Body of pancreas (tissue), 4 donors: ENCODE results near the gene SCMH1. TPM values are rescaled to one million over a fixed set of nuclear protein-coding genes. Genes with fewer than 3 reads are reported as not detected.

Source experiments
- ATAC-seq: fragments of 150-250 bp; one replicate; pipeline ENCODE4 v1.9.1; 2016
- DNase-seq, 4 donors: peaks; one replicate each; pipeline ENCODE4 v3.0.0-alpha.2; 2019
- H3K27ac ChIP-seq, 4 donors: fragments of 200-600 bp; sonication (generic); 1 replicate in 3 of 4; 2 replicates in 1 of 4; pipeline versions ENCODE4 v1.5.1 to v1.6.1; 2016 to 2019; ENCODE audit warnings: mild to moderate bottlenecking in 1 of 4, mixed read lengths in 1 of 4, moderate library complexity in 1 of 4
- H3K27me3 ChIP-seq, 2 donors: fragments of 200-600 bp; sonication (generic); one replicate each; pipeline ENCODE4 v1.6.0; 2016; ENCODE audit warnings: mild to moderate bottlenecking in 1 of 2
- H3K36me3 ChIP-seq, 2 donors: fragments of 200-600 bp; sonication (generic); replicated peaks in 1 of 2; 2 replicates each; pipeline ENCODE4 v1.5.1; 2016; ENCODE audit warnings: low read depth in 2 of 2; ENCODE audit not compliant: insufficient read depth in 1 of 2
- H3K4me1 ChIP-seq: fragments of 200-600 bp; sonication (generic); one replicate; pipeline ENCODE4 v1.6.0; 2016
- H3K4me3 ChIP-seq, 2 donors: fragments of 200-600 bp; sonication (generic); 1 replicate in 1 of 2; 2 replicates in 1 of 2; pipeline ENCODE4 v1.5.1; 2016 to 2019
- H3K9me3 ChIP-seq, 3 donors: fragments of 200-600 bp; sonication (generic); 1 replicate in 2 of 3; 2 replicates in 1 of 3; pipeline ENCODE4 v1.5.1; 2016
- POLR2A ChIP-seq, 3 donors: fragments of 450-650 bp; IDR thresholded peaks; one replicate each; pipeline ENCODE4 v1.6.1; 2016; ENCODE audit warnings: antibody characterized with exemption in 3 of 3, mild to moderate bottlenecking in 2 of 3
- WGBS, 2 donors: methylation state at CpG; one replicate each; pipeline ENCODE4 v1.1.5; 2017; 5-methylcytosine and 5-hydroxymethylcytosine counted together
- intact Hi-C: fragments of 100-400 bp; cut with DNase I; formaldehyde crosslinking; loops from one replicate; pipeline ENCODE4 v1.15.1; 2023
- total RNA-seq, 2 donors: library from RNA; depleted of rRNA; stranded (reverse); fragments of >200 nt; gene quantifications; one replicate each; pipeline ENCODE4 v1.1.0, GENCODE V29; 2016
- TF ChIP-seq, protein P1 (sequence below), 7 experiments: fragments of 450-650 bp in 4 of 7; fragments of 200-600 bp in 3 of 7; sonication (generic) in 3 of 7; IDR thresholded peaks; one replicate each; pipeline ENCODE4 v1.5.1; 2016 to 2019; ENCODE audit warnings: antibody characterized with exemption in 7 of 7

The SCMH1 gene
- total RNA-seq, 2 donors from 2014 or later: 25.4 to 33.3 TPM

DNA sequence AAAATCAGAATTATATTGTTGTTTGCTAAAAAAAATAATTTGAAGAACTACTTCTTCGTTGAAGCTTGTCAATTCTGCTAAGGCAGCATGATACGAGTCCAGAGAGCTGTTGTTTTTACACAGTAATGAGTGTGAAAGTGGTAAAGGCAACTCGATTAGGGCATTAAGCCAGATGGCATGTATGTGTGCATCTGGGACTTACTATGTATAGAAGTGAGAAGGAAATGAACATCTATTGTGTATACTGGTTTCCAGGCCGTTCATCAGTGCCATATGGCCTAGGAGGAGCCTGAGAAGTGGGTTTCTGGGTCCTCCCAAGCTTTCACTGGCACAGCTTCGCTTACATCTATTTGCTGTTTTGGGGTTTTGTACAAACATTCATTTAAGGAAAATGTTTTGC lies 256.9 kb downstream of the SCMH1 start:
- no peak for TF ChIP-seq POLR2A (IDR thresholded peaks at IDR 0.05)
- TF ChIP-seq, protein P1, sequence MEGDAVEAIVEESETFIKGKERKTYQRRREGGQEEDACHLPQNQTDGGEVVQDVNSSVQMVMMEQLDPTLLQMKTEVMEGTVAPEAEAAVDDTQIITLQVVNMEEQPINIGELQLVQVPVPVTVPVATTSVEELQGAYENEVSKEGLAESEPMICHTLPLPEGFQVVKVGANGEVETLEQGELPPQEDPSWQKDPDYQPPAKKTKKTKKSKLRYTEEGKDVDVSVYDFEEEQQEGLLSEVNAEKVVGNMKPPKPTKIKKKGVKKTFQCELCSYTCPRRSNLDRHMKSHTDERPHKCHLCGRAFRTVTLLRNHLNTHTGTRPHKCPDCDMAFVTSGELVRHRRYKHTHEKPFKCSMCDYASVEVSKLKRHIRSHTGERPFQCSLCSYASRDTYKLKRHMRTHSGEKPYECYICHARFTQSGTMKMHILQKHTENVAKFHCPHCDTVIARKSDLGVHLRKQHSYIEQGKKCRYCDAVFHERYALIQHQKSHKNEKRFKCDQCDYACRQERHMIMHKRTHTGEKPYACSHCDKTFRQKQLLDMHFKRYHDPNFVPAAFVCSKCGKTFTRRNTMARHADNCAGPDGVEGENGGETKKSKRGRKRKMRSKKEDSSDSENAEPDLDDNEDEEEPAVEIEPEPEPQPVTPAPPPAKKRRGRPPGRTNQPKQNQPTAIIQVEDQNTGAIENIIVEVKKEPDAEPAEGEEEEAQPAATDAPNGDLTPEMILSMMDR (IDR thresholded peaks at IDR 0.05): no peak
- Histone ChIP-seq H3K27me3 (no peaks in the 10 kb centered on the region), H3K36me3 (no peaks in the 10 kb centered on the region), H3K27ac (peak overlapping the region in 1 of 4 donors; percentile 66), H3K4me3 (no peak overlapping the region), H3K4me1 (peaks cover 59% of the 10 kb centered on the region), H3K9me3 (no peaks in the 10 kb centered on the region)
- no peak for ATAC-seq
- 84 to 89% methylated on average over 5 of the region's 5 CpGs for whole genome bisulfite sequencing, 2 donors
- no peak for DNase-seq
- intact Hi-C loops: no loop called here

DNA sequence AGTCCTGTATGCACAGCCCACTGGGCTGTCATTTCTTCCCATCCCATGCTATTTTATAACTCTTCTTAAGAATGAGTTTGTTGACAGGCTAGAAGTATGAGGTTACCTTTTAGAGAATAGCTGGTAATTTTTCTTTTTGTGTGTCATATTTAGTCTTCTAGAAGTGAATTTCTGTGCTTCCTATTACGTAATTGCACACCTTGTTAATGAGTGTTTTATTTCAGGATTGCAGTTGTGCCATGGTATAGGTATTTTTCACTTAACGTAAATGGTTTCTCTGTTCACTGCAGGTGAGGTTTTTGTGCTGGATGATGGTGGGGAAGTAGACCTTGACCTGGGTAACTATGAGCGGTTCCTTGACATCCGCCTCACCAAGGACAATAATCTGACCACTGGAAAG lies 257.6 kb downstream of the SCMH1 start:
- H3K27me3 ChIP-seq: no peaks in the 10 kb centered on the region
- no peaks in the 10 kb centered on the region for H3K9me3 ChIP-seq
- no peaks in the 10 kb centered on the region for H3K36me3 ChIP-seq
- H3K4me1 ChIP-seq: peaks cover 60% of the 10 kb centered on the region
- no peak for TF ChIP-seq POLR2A (IDR thresholded peaks at IDR 0.05)
- TF ChIP-seq, protein P1 (IDR thresholded peaks at IDR 0.05): no peak
- no peak overlapping the region for H3K4me3 ChIP-seq
- intact Hi-C loops: no loop called here
- no peak for DNase-seq
- H3K27ac ChIP-seq: no peak overlapping the region
- 87 to 94% methylated on average over 4 of the region's 4 CpGs for WGBS, 2 donors
- no peak for ATAC-seq

DNA sequence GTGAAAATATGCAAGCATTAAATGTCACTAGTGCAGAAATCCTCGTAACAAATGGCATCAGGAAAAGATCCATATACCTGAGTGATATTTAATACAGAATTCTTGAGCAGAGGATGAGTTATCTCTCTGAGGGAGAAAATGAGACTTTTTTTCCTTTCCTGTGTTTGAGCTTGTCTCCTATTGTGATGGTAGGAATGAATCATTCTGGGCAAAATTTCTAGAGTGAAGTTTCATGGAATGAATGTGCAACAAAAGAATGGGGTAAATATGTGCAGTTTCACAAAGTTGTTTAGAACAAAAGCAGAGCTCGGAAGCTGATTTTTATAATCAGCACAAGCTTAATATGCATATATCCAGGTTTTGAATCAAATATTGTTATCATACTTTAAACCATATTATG lies 258.0 kb downstream of the SCMH1 start:
- no peak overlapping the region for H3K27ac ChIP-seq
- no peak overlapping the region for H3K4me3 ChIP-seq
- H3K4me1 ChIP-seq: peaks cover 59% of the 10 kb centered on the region
- H3K27me3 ChIP-seq: no peaks in the 10 kb centered on the region
- 89 to 93% methylated on average over 2 of the region's 2 CpGs for WGBS, 2 donors
- ATAC-seq: no peak
- intact Hi-C loops: no loop called here
- no peaks in the 10 kb centered on the region for H3K9me3 ChIP-seq
- H3K36me3 ChIP-seq: no peaks in the 10 kb centered on the region
- no peak for TF ChIP-seq POLR2A (IDR thresholded peaks at IDR 0.05)
- TF ChIP-seq, protein P1 (IDR thresholded peaks at IDR 0.05): no peak
- no peak for DNase-seq

DNA sequence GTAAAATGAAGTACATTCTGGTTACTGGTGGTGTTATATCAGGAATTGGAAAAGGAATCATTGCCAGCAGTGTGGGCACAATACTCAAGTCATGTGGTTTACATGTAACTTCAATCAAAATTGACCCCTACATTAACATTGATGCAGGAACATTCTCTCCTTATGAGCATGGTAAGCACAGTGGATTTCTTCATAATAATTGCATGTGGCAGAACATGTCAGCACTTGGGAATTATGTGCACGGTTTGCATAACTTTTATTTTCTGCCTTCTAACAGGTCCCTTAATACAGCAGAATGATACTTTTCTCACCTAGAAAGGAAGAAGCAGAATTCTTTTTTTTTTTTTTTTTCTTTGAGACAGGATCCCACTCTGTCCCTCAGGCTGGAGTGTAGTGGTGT lies 258.8 kb downstream of the SCMH1 start:
- TF ChIP-seq, protein P1 (IDR thresholded peaks at IDR 0.05): no peak
- no peak for TF ChIP-seq POLR2A (IDR thresholded peaks at IDR 0.05)
- Histone ChIP-seq H3K9me3 (no peaks in the 10 kb centered on the region), H3K27ac (no peak overlapping the region), H3K27me3 (no peaks in the 10 kb centered on the region), H3K36me3 (no peaks in the 10 kb centered on the region), H3K4me3 (no peak overlapping the region), H3K4me1 (peaks cover 54% of the 10 kb centered on the region)
- ATAC-seq (no peak), DNase-seq (no peak)
- intact Hi-C loops: no loop called here
- WGBS, 2 donors: 83 to 100% methylated on average over 1 of the region's 1 CpG

DNA sequence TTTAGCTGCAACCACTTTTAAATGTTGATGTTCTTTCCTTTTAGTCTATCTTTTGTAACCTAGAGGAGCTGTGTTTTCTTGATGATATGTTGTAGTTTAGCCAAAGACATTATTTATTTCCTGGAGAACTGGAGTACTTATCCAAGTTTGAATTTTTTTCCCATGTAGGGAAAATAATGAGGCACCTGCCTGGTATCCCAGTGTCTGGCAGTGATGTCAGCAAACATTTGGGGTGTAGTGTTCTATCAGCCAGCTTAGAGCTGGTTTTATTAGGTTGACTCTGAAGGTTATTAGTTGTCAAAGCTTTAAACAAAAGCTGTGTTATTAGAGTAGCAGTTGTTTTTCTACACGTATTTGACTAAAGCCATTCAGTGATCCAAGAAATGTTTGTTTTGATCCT lies 259.4 kb downstream of the SCMH1 start:
- Histone ChIP-seq H3K4me3 (no peak overlapping the region), H3K9me3 (no peaks in the 10 kb centered on the region), H3K27me3 (no peaks in the 10 kb centered on the region), H3K36me3 (no peaks in the 10 kb centered on the region), H3K27ac (no peak overlapping the region), H3K4me1 (peaks cover 49% of the 10 kb centered on the region)
- WGBS, 2 donors: 29 to 36% methylated on average over 1 of the region's 1 CpG
- no peak for TF ChIP-seq POLR2A (IDR thresholded peaks at IDR 0.05)
- TF ChIP-seq, protein P1 (IDR thresholded peaks at IDR 0.05): no peak
- intact Hi-C loops: no loop called here
- ATAC-seq (no peak), DNase-seq (no peak)
